ENCODE results near the gene DDIT4L.
A peak's percentile ranks its signal among the peaks of the same experiment; 100 is the strongest.

DDIT4L gene

DNA sequence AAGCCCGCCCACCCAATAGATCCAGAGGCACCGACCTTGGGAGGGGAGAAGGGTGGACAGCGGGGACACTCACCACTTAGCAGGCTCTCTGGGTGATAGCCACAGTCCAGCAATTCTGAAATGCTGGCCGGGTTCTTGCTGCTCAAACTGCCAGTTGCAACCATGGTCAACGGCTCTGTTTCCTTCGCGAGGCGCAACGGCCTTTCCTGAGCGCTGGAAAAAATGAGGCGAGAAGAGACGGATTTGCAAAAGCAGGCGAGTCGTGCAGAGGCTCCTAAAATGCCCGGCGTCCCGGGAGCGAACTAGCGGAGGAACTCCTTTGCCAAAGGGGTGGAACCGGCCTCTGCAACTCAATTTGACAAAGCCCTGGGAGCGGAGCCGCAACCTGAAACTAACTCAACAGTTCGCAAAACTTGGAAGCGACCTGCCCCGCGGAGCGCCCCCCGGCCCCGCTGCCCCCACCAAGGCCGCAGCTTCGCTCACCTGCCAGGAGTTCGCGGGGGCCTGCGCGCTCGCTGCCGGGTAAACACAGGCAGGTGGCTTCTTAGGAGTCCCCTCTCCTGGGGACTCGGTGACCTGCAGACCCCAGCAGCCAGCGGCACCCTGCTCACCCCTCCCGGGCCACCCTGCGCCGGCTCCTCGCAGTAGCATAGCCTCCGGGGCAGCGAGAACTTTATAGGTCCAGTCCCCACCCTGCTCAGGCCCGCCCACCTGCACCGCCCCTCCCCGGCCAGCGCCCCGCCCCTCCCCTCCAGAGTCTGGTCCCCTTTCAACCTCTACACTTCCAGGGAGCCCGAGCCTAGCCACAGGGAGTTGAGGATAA is at the start of gene DDIT4L:
TSS of gene DDIT4L (minus strand) at position 649 of the 823 bp plus-strand sequence. CDS start at position 164, 485 bp downstream.
- H3K4me3 ChIP-seq (ENCODE audit: low read length), result peak within 1 kb of the TSS; percentile 38
- TF ChIP-seq, protein P1, sequence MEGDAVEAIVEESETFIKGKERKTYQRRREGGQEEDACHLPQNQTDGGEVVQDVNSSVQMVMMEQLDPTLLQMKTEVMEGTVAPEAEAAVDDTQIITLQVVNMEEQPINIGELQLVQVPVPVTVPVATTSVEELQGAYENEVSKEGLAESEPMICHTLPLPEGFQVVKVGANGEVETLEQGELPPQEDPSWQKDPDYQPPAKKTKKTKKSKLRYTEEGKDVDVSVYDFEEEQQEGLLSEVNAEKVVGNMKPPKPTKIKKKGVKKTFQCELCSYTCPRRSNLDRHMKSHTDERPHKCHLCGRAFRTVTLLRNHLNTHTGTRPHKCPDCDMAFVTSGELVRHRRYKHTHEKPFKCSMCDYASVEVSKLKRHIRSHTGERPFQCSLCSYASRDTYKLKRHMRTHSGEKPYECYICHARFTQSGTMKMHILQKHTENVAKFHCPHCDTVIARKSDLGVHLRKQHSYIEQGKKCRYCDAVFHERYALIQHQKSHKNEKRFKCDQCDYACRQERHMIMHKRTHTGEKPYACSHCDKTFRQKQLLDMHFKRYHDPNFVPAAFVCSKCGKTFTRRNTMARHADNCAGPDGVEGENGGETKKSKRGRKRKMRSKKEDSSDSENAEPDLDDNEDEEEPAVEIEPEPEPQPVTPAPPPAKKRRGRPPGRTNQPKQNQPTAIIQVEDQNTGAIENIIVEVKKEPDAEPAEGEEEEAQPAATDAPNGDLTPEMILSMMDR (IDR thresholded peaks at IDR 0.05; ENCODE audit: insufficient read depth, low read depth, low read length, missing control alignments), result no peak
- DNase-seq (ENCODE audit: low read depth), result peak; percentile 30

DNA sequence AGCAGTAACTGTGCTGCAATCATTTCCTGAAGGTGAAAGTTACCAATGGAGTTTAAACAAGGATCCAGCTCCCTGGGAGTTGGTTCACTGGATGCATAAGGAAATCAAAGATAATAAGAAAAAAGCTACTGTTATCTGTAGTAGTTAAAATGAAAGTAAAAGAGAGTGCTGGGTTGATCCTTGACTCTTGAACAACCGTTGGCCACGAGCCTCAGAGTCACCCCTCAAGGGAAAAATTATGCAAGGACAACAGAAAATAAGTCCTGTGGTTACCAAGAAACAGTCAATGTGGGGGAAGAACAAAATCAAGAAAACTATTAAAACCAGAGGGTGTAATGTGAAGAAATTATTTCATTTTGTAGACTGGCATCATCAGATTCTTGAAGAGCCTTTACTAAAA is 49.7 kb upstream of the DDIT4L start:
- DNase-seq (ENCODE audit: low read depth), result no peak
- H3K4me3 ChIP-seq (ENCODE audit: low read length), result no peak overlapping the region
- TF ChIP-seq, protein P1 (IDR thresholded peaks at IDR 0.05; ENCODE audit: insufficient read depth, low read depth, low read length, missing control alignments), result no peak

DNA sequence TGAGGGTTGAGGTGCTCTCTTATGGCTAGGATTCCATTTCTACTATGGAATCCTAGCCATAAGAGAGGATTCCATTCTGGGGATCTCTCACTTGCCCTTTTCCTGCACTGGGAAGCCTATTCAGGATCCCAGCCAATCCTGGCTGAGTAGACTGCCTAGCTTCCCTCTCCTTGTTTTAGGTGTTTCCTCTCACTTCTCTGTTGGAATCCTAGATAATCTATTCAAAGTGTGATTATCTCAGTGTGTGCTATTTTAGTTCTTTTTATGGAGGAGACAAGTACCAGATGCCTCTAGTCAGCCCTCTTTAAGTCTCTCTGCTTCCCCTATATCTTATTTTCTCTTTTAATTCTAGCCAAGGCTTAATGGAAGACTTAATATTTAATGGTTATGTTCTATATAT is 34.5 kb upstream of the DDIT4L start:
- no peak for DNase-seq (ENCODE audit: low read depth)
- TF ChIP-seq, protein P1 (IDR thresholded peaks at IDR 0.05; ENCODE audit: insufficient read depth, low read depth, low read length, missing control alignments), result no peak
- no peak overlapping the region for H3K4me3 ChIP-seq (ENCODE audit: low read length)

- no peak overlapping the region for H3K4me3 ChIP-seq (ENCODE audit: low read length)
- TF ChIP-seq, protein P1 (IDR thresholded peaks at IDR 0.05; ENCODE audit: insufficient read depth, low read depth, low read length, missing control alignments), result no peak
- DNase-seq (ENCODE audit: low read depth), result no peak
Measured at GRCh38 chr4:100224160-100224559, 33.9 kb upstream of the DDIT4L start.

- TF ChIP-seq, protein P1 (IDR thresholded peaks at IDR 0.05; ENCODE audit: insufficient read depth, low read depth, low read length, missing control alignments), result no peak
- no peak for DNase-seq (ENCODE audit: low read depth)
- H3K4me3 ChIP-seq (ENCODE audit: low read length), result no peak overlapping the region
Measured at GRCh38 chr4:100208964-100209363, 18.7 kb upstream of the DDIT4L start.

GRCh38 chr4:100208459-100208858 is 18.2 kb upstream of the DDIT4L start:
- TF ChIP-seq, protein P1 (IDR thresholded peaks at IDR 0.05; ENCODE audit: insufficient read depth, low read depth, low read length, missing control alignments), result no peak
- no peak overlapping the region for H3K4me3 ChIP-seq (ENCODE audit: low read length)
- peak; percentile 3 for DNase-seq (ENCODE audit: low read depth)

GRCh38 chr4:100206850-100207249 is 16.6 kb upstream of the DDIT4L start:
- no peak overlapping the region for H3K4me3 ChIP-seq (ENCODE audit: low read length)
- TF ChIP-seq, protein P1 (IDR thresholded peaks at IDR 0.05; ENCODE audit: insufficient read depth, low read depth, low read length, missing control alignments), result no peak
- DNase-seq (ENCODE audit: low read depth), result no peak

Data from epithelial cell of esophagus (primary cell).